ENCODE results near the gene NRG2.
A peak's percentile ranks its signal among the peaks of the same experiment; 100 is the strongest.

NRG2 gene

GRCh38 chr5:139850423-139851016, 192.6 kb downstream of the NRG2 start:
- no peak overlapping the region for H3K4me3 ChIP-seq (ENCODE audit: low read length in 2 of 2)
- H3K27ac ChIP-seq (ENCODE audit: low read length), result no peak overlapping the region
- peaks cover 0 to 5% of the 10 kb centered on the region in 2 donors for H3K36me3 ChIP-seq (ENCODE audit: control insufficient read depth in 2 of 2, insufficient read depth in 2 of 2, low read length in 2 of 2)
- H3K9me3 ChIP-seq (ENCODE audit: control insufficient read depth in 2 of 2, low read length in 2 of 2), result no peaks in the 10 kb centered on the region
- no peaks in the 10 kb centered on the region for H3K4me1 ChIP-seq (ENCODE audit: control insufficient read depth, insufficient read depth, low read length)
- H3K27me3 ChIP-seq (ENCODE audit: control insufficient read depth in 1 of 2, insufficient read depth in 2 of 2, low read length in 2 of 2), result peaks cover 0 to 3% of the 10 kb centered on the region in 2 donors
- no peak overlapping the region for H3K9ac ChIP-seq (ENCODE audit: low read length in 2 of 2)

GRCh38 chr5:139849942-139850341, 193.2 kb downstream of the NRG2 start:
- Histone ChIP-seq H3K4me3 (ENCODE audit: low read length in 2 of 2) (no peak overlapping the region), H3K27ac (ENCODE audit: low read length) (no peak overlapping the region), H3K36me3 (ENCODE audit: control insufficient read depth in 2 of 2, insufficient read depth in 2 of 2, low read length in 2 of 2) (peaks cover 0 to 5% of the 10 kb centered on the region in 2 donors), H3K4me1 (ENCODE audit: control insufficient read depth, insufficient read depth, low read length) (no peaks in the 10 kb centered on the region), H3K9me3 (ENCODE audit: control insufficient read depth in 2 of 2, low read length in 2 of 2) (no peaks in the 10 kb centered on the region), H3K27me3 (ENCODE audit: control insufficient read depth in 1 of 2, insufficient read depth in 2 of 2, low read length in 2 of 2) (peaks cover 0 to 3% of the 10 kb centered on the region in 2 donors), H3K9ac (ENCODE audit: low read length in 2 of 2) (no peak overlapping the region)

- no peaks in the 10 kb centered on the region for H3K9me3 ChIP-seq (ENCODE audit: control insufficient read depth in 2 of 2, low read length in 2 of 2)
- peaks cover 0 to 5% of the 10 kb centered on the region in 2 donors for H3K36me3 ChIP-seq (ENCODE audit: control insufficient read depth in 2 of 2, insufficient read depth in 2 of 2, low read length in 2 of 2)
- H3K27me3 ChIP-seq (ENCODE audit: control insufficient read depth in 1 of 2, insufficient read depth in 2 of 2, low read length in 2 of 2), result peaks cover 0 to 3% of the 10 kb centered on the region in 2 donors
- no peaks in the 10 kb centered on the region for H3K4me1 ChIP-seq (ENCODE audit: control insufficient read depth, insufficient read depth, low read length)
- H3K9ac ChIP-seq (ENCODE audit: low read length in 2 of 2), result no peak overlapping the region
- peak overlapping the region; percentile 6 for H3K27ac ChIP-seq (ENCODE audit: low read length)
- no peak overlapping the region for H3K4me3 ChIP-seq (ENCODE audit: low read length in 2 of 2)
Measured at GRCh38 chr5:139849501-139849900, 193.6 kb downstream of the NRG2 start.

GRCh38 chr5:139848508-139849100, 194.5 kb downstream of the NRG2 start:
- peak overlapping the region; percentile 46 to 72 for H3K4me3 ChIP-seq (ENCODE audit: low read length in 2 of 2)
- peaks cover under 1 to 4% of the 10 kb centered on the region in 2 donors for H3K27me3 ChIP-seq (ENCODE audit: control insufficient read depth in 1 of 2, insufficient read depth in 2 of 2, low read length in 2 of 2)
- peaks cover 0 to 5% of the 10 kb centered on the region in 2 donors for H3K36me3 ChIP-seq (ENCODE audit: control insufficient read depth in 2 of 2, insufficient read depth in 2 of 2, low read length in 2 of 2)
- H3K27ac ChIP-seq (ENCODE audit: low read length), result no peak overlapping the region
- peak overlapping the region; percentile 51 to 70 for H3K9ac ChIP-seq (ENCODE audit: low read length in 2 of 2)
- no peaks in the 10 kb centered on the region for H3K4me1 ChIP-seq (ENCODE audit: control insufficient read depth, insufficient read depth, low read length)
- H3K9me3 ChIP-seq (ENCODE audit: control insufficient read depth in 2 of 2, low read length in 2 of 2), result no peaks in the 10 kb centered on the region

- H3K36me3 ChIP-seq (ENCODE audit: control insufficient read depth in 2 of 2, insufficient read depth in 2 of 2, low read length in 2 of 2), result peaks cover 0 to 5% of the 10 kb centered on the region in 2 donors
- H3K9ac ChIP-seq (ENCODE audit: low read length in 2 of 2), result peak overlapping the region; percentile 51 to 70
- no peak overlapping the region for H3K27ac ChIP-seq (ENCODE audit: low read length)
- no peaks in the 10 kb centered on the region for H3K9me3 ChIP-seq (ENCODE audit: control insufficient read depth in 2 of 2, low read length in 2 of 2)
- peaks cover 5 to 9% of the 10 kb centered on the region in 2 donors for H3K27me3 ChIP-seq (ENCODE audit: control insufficient read depth in 1 of 2, insufficient read depth in 2 of 2, low read length in 2 of 2)
- H3K4me3 ChIP-seq (ENCODE audit: low read length in 2 of 2), result peak overlapping the region; percentile 46 to 72
- no peaks in the 10 kb centered on the region for H3K4me1 ChIP-seq (ENCODE audit: control insufficient read depth, insufficient read depth, low read length)
Measured at GRCh38 chr5:139847790-139848507, 195.2 kb downstream of the NRG2 start.

GRCh38 chr5:139847091-139847490, 196.0 kb downstream of the NRG2 start:
- peaks cover 5 to 14% of the 10 kb centered on the region in 2 donors for H3K27me3 ChIP-seq (ENCODE audit: control insufficient read depth in 1 of 2, insufficient read depth in 2 of 2, low read length in 2 of 2)
- H3K9ac ChIP-seq (ENCODE audit: low read length in 2 of 2), result no peak overlapping the region
- no peak overlapping the region for H3K27ac ChIP-seq (ENCODE audit: low read length)
- no peaks in the 10 kb centered on the region for H3K4me1 ChIP-seq (ENCODE audit: control insufficient read depth, insufficient read depth, low read length)
- no peaks in the 10 kb centered on the region for H3K9me3 ChIP-seq (ENCODE audit: control insufficient read depth in 2 of 2, low read length in 2 of 2)
- no peak overlapping the region for H3K4me3 ChIP-seq (ENCODE audit: low read length in 2 of 2)
- H3K36me3 ChIP-seq (ENCODE audit: control insufficient read depth in 2 of 2, insufficient read depth in 2 of 2, low read length in 2 of 2), result peaks cover 0 to 3% of the 10 kb centered on the region in 2 donors

- Histone ChIP-seq H3K4me3 (ENCODE audit: low read length in 2 of 2) (no peak overlapping the region), H3K36me3 (ENCODE audit: control insufficient read depth in 2 of 2, insufficient read depth in 2 of 2, low read length in 2 of 2) (no peaks in the 10 kb centered on the region), H3K9ac (ENCODE audit: low read length in 2 of 2) (no peak overlapping the region), H3K27me3 (ENCODE audit: control insufficient read depth in 1 of 2, insufficient read depth in 2 of 2, low read length in 2 of 2) (peaks cover 5 to 14% of the 10 kb centered on the region in 2 donors), H3K4me1 (ENCODE audit: control insufficient read depth, insufficient read depth, low read length) (no peaks in the 10 kb centered on the region), H3K27ac (ENCODE audit: low read length) (no peak overlapping the region), H3K9me3 (ENCODE audit: control insufficient read depth in 2 of 2, low read length in 2 of 2) (no peaks in the 10 kb centered on the region)
Measured at GRCh38 chr5:139845846-139846681, 197.0 kb downstream of the NRG2 start.

GRCh38 chr5:139844472-139845145, 198.5 kb downstream of the NRG2 start:
- Histone ChIP-seq H3K27me3 (ENCODE audit: control insufficient read depth in 1 of 2, insufficient read depth in 2 of 2, low read length in 2 of 2) (peaks cover 5 to 14% of the 10 kb centered on the region in 2 donors), H3K36me3 (ENCODE audit: control insufficient read depth in 2 of 2, insufficient read depth in 2 of 2, low read length in 2 of 2) (no peaks in the 10 kb centered on the region), H3K27ac (ENCODE audit: low read length) (no peak overlapping the region), H3K9me3 (ENCODE audit: control insufficient read depth in 2 of 2, low read length in 2 of 2) (no peaks in the 10 kb centered on the region), H3K4me3 (ENCODE audit: low read length in 2 of 2) (no peak overlapping the region), H3K4me1 (ENCODE audit: control insufficient read depth, insufficient read depth, low read length) (no peaks in the 10 kb centered on the region), H3K9ac (ENCODE audit: low read length in 2 of 2) (no peak overlapping the region)

GRCh38 chr5:139843991-139844390, 199.1 kb downstream of the NRG2 start:
- Histone ChIP-seq H3K27me3 (ENCODE audit: control insufficient read depth in 1 of 2, insufficient read depth in 2 of 2, low read length in 2 of 2) (peaks cover 5 to 14% of the 10 kb centered on the region in 2 donors), H3K9me3 (ENCODE audit: control insufficient read depth in 2 of 2, low read length in 2 of 2) (no peaks in the 10 kb centered on the region), H3K4me3 (ENCODE audit: low read length in 2 of 2) (no peak overlapping the region), H3K4me1 (ENCODE audit: control insufficient read depth, insufficient read depth, low read length) (no peaks in the 10 kb centered on the region), H3K36me3 (ENCODE audit: control insufficient read depth in 2 of 2, insufficient read depth in 2 of 2, low read length in 2 of 2) (no peaks in the 10 kb centered on the region), H3K9ac (ENCODE audit: low read length in 2 of 2) (no peak overlapping the region), H3K27ac (ENCODE audit: low read length) (no peak overlapping the region)

GRCh38 chr5:139842321-139842720, 200.8 kb downstream of the NRG2 start:
- no peak overlapping the region for H3K4me3 ChIP-seq (ENCODE audit: low read length in 2 of 2)
- H3K4me1 ChIP-seq (ENCODE audit: control insufficient read depth, insufficient read depth, low read length), result no peaks in the 10 kb centered on the region
- no peak overlapping the region for H3K27ac ChIP-seq (ENCODE audit: low read length)
- H3K36me3 ChIP-seq (ENCODE audit: control insufficient read depth in 2 of 2, insufficient read depth in 2 of 2, low read length in 2 of 2), result no peaks in the 10 kb centered on the region
- H3K9me3 ChIP-seq (ENCODE audit: control insufficient read depth in 2 of 2, low read length in 2 of 2), result no peaks in the 10 kb centered on the region
- no peak overlapping the region for H3K9ac ChIP-seq (ENCODE audit: low read length in 2 of 2)
- H3K27me3 ChIP-seq (ENCODE audit: control insufficient read depth in 1 of 2, insufficient read depth in 2 of 2, low read length in 2 of 2), result peaks cover 5 to 14% of the 10 kb centered on the region in 2 donors
